Esophagus squamous epithelium (tissue), 4 donors: Measurements from ENCODE around the gene PGLYRP1.

Experiments
- POLR2A ChIP-seq, 4 donors: fragments of 450-650 bp; IDR thresholded peaks; one replicate each; pipeline ENCODE4 v1.6.1; 2017; ENCODE audit warnings: antibody characterized with exemption in 4 of 4, mild to moderate bottlenecking in 4 of 4, moderate library complexity in 3 of 4
- TF ChIP-seq, protein P1 (sequence below), 6 experiments: fragments of 450-650 bp in 4 of 6; fragments of 200-600 bp in 2 of 6; sonication (generic) in 2 of 6; IDR thresholded peaks; one replicate each; pipeline ENCODE4 v1.5.1; 2016 to 2019; ENCODE audit warnings: antibody characterized with exemption in 6 of 6, mild to moderate bottlenecking in 4 of 6, moderate library complexity in 4 of 6

- TF ChIP-seq, protein P1, sequence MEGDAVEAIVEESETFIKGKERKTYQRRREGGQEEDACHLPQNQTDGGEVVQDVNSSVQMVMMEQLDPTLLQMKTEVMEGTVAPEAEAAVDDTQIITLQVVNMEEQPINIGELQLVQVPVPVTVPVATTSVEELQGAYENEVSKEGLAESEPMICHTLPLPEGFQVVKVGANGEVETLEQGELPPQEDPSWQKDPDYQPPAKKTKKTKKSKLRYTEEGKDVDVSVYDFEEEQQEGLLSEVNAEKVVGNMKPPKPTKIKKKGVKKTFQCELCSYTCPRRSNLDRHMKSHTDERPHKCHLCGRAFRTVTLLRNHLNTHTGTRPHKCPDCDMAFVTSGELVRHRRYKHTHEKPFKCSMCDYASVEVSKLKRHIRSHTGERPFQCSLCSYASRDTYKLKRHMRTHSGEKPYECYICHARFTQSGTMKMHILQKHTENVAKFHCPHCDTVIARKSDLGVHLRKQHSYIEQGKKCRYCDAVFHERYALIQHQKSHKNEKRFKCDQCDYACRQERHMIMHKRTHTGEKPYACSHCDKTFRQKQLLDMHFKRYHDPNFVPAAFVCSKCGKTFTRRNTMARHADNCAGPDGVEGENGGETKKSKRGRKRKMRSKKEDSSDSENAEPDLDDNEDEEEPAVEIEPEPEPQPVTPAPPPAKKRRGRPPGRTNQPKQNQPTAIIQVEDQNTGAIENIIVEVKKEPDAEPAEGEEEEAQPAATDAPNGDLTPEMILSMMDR (IDR thresholded peaks at IDR 0.05), result no peak
- no peak for TF ChIP-seq POLR2A (IDR thresholded peaks at IDR 0.05)
Measured at GRCh38 chr19:46052896-46053295, 30.0 kb upstream of the PGLYRP1 start.
